ENCODE measurements around the gene FYN.

DNA sequence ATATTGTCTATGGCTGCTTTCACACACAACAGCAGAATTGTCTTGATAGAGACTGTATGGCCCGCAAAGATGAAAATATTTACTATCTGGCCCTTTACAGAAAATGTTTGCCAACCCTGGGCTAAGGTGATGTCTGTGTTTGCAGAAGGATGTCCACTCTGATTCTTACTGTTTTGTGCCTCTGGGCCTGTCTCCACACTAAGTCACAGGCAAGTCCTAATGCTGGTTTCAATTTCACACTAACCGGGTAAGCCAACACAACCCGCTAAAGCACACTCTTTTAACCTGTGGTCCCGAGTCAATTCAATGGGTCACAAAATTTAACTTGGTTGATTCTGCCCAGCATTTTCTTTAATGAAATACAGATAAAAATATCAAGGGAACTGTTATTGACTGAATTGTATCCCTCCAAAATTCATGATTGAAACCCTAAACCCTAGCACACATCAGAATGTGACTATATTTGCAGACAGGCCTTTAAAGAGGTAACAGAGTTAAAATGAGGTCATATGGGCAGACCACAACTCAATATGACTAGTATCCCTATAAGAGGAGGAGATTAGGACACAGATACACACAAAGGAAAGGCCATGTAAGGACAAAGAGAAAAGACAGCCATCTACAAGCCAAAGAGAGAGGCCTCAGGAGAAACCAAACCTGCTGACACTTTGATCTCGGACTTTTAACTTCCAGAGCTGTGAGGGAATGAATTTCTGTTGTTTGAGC lies 78.4 kb downstream of the FYN start:
- TF ChIP-seq, protein P1, sequence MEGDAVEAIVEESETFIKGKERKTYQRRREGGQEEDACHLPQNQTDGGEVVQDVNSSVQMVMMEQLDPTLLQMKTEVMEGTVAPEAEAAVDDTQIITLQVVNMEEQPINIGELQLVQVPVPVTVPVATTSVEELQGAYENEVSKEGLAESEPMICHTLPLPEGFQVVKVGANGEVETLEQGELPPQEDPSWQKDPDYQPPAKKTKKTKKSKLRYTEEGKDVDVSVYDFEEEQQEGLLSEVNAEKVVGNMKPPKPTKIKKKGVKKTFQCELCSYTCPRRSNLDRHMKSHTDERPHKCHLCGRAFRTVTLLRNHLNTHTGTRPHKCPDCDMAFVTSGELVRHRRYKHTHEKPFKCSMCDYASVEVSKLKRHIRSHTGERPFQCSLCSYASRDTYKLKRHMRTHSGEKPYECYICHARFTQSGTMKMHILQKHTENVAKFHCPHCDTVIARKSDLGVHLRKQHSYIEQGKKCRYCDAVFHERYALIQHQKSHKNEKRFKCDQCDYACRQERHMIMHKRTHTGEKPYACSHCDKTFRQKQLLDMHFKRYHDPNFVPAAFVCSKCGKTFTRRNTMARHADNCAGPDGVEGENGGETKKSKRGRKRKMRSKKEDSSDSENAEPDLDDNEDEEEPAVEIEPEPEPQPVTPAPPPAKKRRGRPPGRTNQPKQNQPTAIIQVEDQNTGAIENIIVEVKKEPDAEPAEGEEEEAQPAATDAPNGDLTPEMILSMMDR (IDR thresholded peaks at IDR 0.05; ENCODE audit: low read depth, low read length) = no peak
- TF ChIP-seq POLR2A (IDR thresholded peaks at IDR 0.05; ENCODE audit: extremely low read depth, insufficient read length) = no peak
